ENCODE results near the gene TRIP12. TPM values are rescaled to one million over a fixed set of nuclear protein-coding genes. Genes with fewer than 3 reads are reported as not detected.

TRIP12 gene
- total and polyA plus RNA-seq, 2 donors (not counting 3 experiments of a cell fraction or from before 2014, with no cell fraction given): 53.8 to 278 TPM

GRCh38 chr2:229815342-229815741, 106.5 kb downstream of the TRIP12 start:
- H2AFZ ChIP-seq (ENCODE audit: low read depth, low read length): no peak overlapping the region
- H3K79me2 ChIP-seq (ENCODE audit: control insufficient read depth, insufficient read depth, low read length): no peaks in the 10 kb centered on the region
- intact Hi-C loops (cut with micrococcal nuclease) (no loop called here), dilution Hi-C loops (cut with MboI; ENCODE audit: extremely low pct_ligation_motif_present, low sequenced_read_pairs) (no loop called here)
- peaks cover 13% of the 10 kb centered on the region for H3K4me1 ChIP-seq (ENCODE audit: control insufficient read depth, extremely low read depth, insufficient read depth, low read length)
- H3K4me2 ChIP-seq (ENCODE audit: insufficient read depth, low read length): peak overlapping the region; percentile 10
- no peak for TF ChIP-seq MYC (IDR thresholded peaks at IDR 0.05; ENCODE audit: low read depth, low read length)
- TF ChIP-seq FOS (IDR thresholded peaks at IDR 0.05; ENCODE audit: borderline replicate concordance, insufficient read depth, low read length): no peak
- no peak for TF ChIP-seq CTCF (IDR thresholded peaks at IDR 0.05; ENCODE audit: extremely low read depth in 1 of 2, insufficient read depth in 1 of 2, low read depth in 1 of 2, low read length in 2 of 2)
- TF ChIP-seq JUN (IDR thresholded peaks at IDR 0.05; ENCODE audit: borderline replicate concordance, insufficient read depth, insufficient read length, low read depth): no peak
- TF ChIP-seq MAX (IDR thresholded peaks at IDR 0.05; ENCODE audit: insufficient read depth, insufficient read length): no peak
- TF ChIP-seq POLR2AphosphoS5 (IDR thresholded peaks at IDR 0.05; ENCODE audit: insufficient read depth, low read depth, low read length): no peak
- TF ChIP-seq POLR2A (IDR thresholded peaks at IDR 0.05; ENCODE audit: low read depth, low read length): no peak
- TF ChIP-seq GATA2 (IDR thresholded peaks at IDR 0.05; ENCODE audit: insufficient read depth, insufficient read length, low read depth, low read length): no peak
- TF ChIP-seq EZH2 (IDR thresholded peaks at IDR 0.05; ENCODE audit: borderline replicate concordance, low read depth, low read length, severe bottlenecking): no peak
- H3K9ac ChIP-seq (replicated peaks; ENCODE audit: extremely low read depth, insufficient read depth, low read length): no peak overlapping the region
- DNase-seq (ENCODE audit: low read depth, low spot score): no peak
- peak overlapping the region; percentile 32 for H3K27ac ChIP-seq (ENCODE audit: insufficient read depth, low read depth, low read length)
- H3K9me1 ChIP-seq (replicated peaks; ENCODE audit: control insufficient read depth, extremely low read depth, insufficient read depth, low read length): no peaks in the 10 kb centered on the region
- no peaks in the 10 kb centered on the region for H4K20me1 ChIP-seq (replicated peaks; ENCODE audit: control insufficient read depth, extremely low read depth, insufficient read depth, low read length)
- H3K27me3 ChIP-seq (ENCODE audit: control insufficient read depth in 2 of 2, insufficient read depth in 2 of 2, low read length in 2 of 2): no peaks in the 10 kb centered on the region
- POLR2A ChIA-PET: no interaction called here
- H3K36me3 ChIP-seq (ENCODE audit: control insufficient read depth in 2 of 2, extremely low read depth in 1 of 2, insufficient read depth in 2 of 2, low read length in 2 of 2): peaks cover 0 to 2% of the 10 kb centered on the region in 2 experiments
- H3K4me3 ChIP-seq (replicated peaks in 1 of 3; ENCODE audit: insufficient read depth in 1 of 3, low read depth in 1 of 3, low read length in 3 of 3): no peak overlapping the region
- FAIRE-seq: no peak
- no peaks in the 10 kb centered on the region for H3K9me3 ChIP-seq (replicated peaks; ENCODE audit: control insufficient read depth, insufficient read depth, low read length)
- no TSS peak for BruUV-seq (replicated peaks)
- CTCF ChIA-PET: interaction anchor here (1.0 to 4.5 kb wide), 5 partner anchors 12 to 96 kb away, joined by 3 to 28 read pairs (median 4); no protein-coding TSS in a partner anchor
